ENCODE results near the gene CTTN.

DNA sequence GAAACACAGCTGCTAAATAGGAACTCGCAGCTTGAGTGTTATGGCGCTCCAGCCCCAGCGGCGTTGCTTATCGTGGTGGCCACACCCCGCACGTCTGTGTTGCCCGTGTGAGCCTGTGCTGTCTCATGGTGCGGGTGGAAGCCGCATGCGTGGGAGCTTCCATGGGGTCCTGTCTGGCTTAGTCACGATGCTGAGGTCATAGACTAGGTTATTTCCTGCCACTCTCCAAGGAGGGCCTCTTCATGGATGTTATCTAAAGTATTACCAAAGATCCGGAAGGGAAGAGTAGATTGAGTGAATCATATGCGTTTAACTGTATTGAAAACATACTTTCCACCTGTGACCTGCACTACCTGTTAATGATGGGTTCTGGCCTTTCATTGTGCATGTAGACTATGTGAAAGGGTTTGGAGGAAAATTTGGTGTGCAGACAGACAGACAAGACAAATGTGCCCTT, 21.7 kb downstream of the CTTN start:
- TF ChIP-seq POLR2A (IDR thresholded peaks at IDR 0.05) (no peak), CTCF (IDR thresholded peaks at IDR 0.05 in 4 of 5, conservative IDR thresholded peaks at IDR 0.05 in 1 of 5) (no peak)
